ENCODE measurements around the gene TTC39A.

Gene TTC39A

GRCh38 chr1:51313961-51314777, 16.2 kb downstream of the TTC39A start:
- DNase-seq: peak; percentile 80

DNA sequence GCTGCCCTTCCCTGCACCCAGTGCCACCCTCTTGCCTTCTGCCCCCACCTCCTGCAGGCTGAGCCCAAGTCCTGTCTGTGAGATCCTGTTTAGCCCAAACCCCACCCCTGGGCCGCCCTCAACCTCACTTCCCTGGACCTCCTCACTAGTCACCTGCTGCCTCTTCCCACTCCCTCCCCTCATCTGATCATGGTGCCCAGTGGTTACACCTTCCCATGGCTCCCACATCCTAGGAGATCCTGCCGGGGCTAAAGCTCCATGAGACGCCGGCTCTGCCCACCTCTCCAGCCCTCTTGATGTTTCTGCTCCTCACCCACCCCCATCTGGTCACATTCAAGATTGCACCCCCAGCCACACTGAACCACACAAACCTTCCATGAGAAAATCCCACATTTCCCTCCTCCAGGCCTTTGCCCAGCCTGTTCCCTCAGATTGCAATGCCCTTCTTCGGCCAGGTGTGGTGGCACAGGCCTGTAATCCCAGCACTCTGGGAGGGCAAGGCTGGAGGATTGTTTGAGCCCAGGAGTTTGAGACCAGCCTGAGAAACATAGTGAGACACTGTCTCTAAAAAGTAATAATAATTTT, 17.0 kb downstream of the TTC39A start:
- DNase-seq: no peak

- no peak for DNase-seq
Measured at GRCh38 chr1:51312718-51313117, 17.6 kb downstream of the TTC39A start.

DNA sequence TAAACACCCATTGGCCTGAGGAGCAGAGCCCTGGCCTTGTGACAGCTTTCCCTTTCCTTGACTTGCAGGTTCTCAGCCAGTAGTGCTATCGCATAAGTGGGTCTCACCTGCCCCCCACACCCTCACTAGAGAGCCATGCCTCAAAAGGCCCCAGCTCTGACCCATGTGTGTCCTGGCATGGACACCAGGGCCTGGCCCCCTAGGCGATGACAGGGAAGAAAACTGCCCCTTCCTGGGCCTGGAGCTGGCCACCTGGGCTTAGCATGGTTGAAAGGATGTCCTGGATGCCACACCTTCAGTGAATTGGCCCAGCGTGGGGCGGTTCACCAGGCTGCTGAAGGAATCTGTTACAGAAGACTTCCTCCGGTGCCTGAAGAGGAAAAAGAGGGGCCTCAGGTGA, 18.5 kb downstream of the TTC39A start:
- no peak for DNase-seq

DNA sequence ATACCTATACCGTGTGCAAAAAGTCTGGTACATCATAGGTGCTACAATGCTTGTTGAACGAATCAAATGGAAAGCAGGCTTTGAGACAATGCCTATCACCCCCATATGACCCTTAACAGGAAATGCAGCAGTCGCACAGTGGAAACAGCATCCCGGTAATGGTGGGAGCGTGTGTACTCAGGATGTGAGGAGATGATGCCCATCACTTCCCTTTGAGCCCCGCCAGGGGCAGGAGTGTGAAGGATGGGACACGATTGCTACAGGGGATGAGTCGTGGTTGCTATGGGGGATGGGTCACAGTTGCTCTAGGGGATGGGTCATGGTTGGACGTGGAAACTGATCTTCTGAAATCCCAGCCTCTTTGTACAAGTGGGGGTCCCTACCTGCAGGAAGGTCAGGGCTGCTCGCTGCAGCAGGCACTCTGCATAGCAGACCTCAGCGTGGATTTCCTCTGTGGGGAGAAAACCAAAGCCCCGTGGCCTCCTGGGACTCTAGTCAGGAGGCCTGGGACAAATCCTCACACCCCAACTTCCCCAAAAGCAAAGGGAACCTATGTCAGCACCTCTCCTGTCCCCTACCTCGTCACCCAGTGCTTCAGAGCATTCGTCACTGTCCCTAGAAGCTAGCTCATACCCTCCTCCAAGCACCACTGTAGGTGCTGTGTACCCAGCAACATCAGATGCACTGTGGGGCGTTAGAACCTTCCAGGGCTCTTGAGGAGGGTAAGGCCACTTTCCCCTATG, 19.3 kb downstream of the TTC39A start:
- DNase-seq: no peak

DNA sequence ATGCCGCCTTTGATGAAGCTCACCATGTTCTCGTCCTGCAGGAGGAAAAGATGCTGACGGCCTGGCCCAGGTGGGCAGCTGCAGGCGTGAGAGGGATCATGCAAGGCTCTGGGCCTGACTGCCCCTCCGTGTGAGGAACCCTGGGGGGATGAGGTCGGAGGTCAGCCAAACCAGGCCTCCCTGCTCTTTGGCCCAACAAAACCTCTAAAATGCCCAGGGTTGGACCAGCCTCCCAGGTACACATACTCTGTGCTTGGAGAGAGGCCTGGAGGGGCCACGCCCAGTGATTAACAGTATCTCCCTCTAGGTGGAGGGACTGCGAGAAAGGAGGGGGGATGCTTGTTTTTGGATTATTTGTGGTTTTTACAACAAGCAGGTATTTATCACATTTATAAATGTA, 21.1 kb downstream of the TTC39A start:
- DNase-seq: no peak

- DNase-seq: no peak
Measured at GRCh38 chr1:51308636-51309035, 21.7 kb downstream of the TTC39A start.

DNA sequence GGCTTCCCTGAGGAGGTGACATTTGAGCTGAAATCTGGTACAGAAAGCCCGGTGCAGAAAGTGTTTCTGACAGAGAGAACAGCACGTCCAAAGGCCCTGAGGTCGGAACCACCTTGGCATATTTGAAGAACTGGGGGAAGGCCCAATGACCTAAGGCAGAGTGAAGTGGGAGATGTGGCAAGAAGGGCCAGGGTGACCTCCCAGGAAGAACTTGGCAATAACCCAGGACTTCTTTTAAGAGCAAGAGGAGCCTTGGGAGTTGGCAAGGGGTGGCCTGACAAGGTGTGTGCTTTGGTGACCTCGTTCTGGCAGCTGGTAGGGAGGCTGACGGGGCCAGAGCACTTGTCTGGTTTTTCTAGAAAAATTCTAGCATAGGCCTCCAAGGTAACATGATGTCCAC, 23.4 kb downstream of the TTC39A start:
- DNase-seq: no peak

- DNase-seq: no peak
Measured at GRCh38 chr1:51305371-51305823, 25.0 kb downstream of the TTC39A start.

DNA sequence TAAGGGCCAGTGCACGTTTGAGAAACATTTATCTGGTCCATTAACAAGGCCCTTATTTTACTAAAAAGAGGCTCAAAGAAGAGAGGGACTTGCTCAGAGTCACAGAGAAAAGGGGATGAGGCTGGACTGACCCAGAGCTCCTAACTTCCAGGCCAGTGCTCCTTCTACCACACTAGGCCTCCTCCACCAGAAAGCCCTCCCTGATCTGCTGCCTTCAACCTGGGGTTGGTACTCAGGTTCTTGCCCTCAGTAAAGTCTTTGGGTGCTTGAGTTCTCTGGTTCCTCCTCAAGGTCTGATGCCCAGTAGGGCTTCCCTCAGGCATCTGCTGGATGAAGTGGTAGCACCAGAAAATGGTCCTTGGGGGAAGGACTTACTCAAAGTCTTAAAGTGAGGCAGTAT, 26.0 kb downstream of the TTC39A start:
- DNase-seq: no peak

DNA sequence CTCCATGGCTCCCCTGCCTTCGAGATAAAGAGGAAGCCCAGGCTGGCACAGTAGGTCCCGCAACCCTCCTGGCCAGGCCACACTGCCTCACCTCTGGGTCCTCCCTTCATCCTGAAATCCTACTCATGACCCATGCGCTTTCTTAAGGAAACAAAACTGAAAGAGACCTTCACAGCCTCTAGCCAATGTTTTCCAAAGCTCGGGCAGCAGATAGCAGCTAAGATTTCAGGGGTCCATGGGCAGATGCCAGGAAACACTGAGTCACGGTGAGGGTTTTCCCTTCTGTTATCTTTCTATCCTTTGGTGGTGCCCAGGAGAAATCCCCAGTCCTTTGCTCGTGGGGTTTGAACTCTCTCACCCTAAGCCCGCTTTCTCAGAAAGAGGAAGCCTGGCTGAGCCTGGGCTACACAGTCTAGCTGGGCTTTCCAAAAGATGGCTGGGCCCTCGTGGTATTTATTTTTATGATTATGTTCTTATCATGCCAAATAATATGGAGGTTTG, 26.6 kb downstream of the TTC39A start:
- DNase-seq: no peak

- DNase-seq: no peak
Measured at GRCh38 chr1:51303315-51303714, 27.0 kb downstream of the TTC39A start.

DNA sequence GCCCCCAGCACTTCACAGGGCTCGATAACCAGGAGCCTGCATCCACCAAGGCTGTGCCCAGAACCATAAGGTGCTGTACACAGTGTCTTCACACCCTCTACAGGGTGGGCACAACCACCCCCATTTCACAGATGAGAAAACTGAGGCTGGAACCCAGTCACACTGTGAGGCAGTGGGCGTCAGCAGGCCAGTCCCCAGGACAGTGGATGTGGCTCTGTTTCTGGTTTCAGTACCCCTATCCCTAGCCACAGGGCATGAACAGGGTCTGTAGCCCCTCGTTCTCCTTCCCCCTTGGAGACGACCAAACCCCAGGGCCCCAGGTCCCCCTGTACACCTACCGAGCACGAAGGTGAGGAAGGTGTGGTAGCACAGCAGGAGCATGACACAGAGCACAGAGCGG, 27.6 kb downstream of the TTC39A start:
- no peak for DNase-seq

DNA sequence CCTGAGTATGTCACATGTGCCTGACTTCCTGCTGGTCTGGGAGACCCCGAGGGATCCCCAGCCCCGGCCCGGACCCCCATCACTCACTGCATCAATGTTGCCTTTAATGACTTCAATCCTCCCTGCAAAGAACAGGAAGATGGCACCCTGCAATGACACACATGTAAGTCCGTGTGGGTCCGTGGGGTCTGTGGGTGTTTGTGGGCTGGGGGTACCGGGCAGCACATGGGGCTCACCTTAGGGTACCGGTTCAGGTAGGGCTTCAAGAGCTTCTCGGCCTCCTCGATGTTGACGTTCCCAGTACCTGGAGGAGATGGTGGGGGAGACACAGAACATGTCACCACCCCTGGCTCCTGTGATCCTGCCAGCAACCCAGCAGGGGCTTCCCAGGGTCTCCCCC, 28.1 kb downstream of the TTC39A start:
- DNase-seq: no peak

DNA sequence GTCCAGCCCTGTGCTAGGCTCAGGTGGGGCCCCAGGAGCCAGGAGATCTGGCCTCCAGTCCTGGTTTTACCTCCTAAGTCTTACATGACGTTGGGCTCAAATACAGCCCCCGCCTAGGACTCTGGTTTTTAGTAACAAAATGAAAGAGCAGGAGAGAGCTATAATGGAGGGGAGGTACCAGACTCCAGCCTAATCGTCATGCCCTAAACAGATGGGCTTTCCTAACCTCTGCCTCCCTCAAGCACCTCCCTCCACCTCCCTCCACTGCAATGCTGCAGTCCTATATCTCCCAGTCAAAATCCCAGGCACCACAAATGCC, 28.6 kb downstream of the TTC39A start:
- no peak for DNase-seq

GRCh38 chr1:51301152-51301843, 29.1 kb downstream of the TTC39A start:
- DNase-seq: no peak

GRCh38 chr1:51299981-51300670, 30.2 kb downstream of the TTC39A start:
- no peak for DNase-seq

DNA sequence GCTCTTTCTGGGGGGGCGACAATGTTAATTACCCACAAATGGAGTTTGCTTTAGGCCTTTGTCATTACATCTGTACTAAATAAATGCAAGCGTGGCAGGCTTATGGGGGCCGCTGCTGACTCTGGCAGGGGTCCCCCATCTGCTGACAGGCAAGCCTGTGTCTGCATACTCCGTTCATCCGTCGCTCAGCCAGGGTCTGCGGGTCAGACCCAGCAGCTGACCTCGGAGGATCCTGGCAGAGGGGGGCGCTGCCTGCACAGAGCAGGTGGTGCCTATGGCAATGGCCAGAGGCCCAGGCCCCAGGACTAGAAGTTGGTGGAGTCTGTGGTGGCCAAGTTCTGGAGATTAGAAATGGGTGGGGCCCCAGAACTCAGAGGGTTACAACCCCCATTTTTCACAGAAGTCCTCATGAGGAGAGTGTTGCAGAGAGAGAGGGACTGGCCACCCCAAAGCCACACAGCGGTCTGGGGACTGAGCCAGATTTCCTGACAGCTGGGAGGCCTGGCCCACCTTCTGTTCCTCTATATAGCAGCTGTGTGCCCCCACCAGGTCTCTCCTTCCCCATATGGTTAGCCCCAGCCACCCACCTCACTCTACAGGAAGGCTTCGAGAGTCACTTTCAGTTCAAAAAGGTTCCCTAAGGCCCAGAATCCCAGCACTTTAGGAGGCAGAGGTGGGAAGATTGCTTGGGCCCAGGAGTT, 31.0 kb downstream of the TTC39A start:
- DNase-seq: no peak

DNA sequence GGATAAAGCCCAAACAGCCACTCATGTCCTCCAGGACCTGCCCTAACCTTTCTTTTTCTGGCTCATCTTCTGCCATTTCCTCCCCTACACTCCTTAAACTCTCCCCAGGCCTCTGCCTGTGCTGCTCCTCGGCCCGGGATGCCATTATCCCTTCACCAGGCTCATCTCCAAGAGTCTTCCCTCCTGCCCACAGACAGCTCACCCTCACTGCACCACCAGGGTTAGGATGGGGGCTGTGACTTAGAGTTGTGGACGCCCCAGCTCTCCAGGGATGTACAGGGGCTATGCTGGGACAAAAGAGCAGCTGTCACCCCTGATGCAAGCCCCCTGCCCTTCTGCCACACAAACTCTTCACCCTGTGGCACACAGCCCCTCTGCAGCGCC, 32.0 kb downstream of the TTC39A start:
- DNase-seq: no peak

DNA sequence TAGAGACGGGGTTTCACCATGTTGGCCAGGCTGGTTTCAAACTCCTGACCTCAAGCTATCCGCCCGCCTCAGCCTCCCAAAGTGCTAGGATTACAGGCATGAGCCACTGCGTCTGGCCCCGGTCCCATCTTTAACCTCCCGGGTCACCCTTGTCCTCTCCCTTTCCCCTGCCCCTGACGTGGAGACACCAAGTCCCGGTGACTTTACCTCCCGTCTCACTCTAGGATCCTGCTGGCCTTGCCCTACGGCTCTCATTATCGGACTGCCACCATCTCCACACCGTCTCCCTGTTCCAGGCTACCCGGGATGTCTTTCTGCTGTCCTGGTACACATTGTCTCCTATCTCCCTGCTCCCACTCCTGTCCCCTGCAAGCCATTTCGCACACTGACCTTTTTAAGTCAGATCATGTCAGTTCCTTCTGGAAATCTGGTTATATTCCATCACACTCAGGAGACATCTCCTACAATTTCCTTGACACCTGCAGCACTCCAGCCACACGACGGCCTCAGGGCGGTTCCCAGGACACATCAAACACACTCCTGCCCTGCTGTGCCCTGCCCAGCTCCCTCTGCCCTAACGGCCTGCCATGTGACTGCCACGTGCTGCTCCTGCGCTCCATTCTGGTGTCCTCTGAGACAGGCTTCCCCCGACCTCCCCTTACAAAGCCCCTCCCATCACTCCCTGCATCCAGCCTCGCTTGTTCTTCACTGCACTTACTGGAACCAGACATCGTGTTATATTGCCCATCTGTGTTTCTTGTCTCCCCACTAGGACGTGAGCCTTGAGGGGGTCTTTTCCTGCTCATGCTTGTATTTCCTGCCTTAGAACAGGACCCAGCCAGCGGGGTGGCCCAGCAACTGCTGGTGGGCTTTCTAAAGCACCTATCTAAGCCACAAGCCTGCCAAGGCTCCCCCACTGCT, 32.7 kb downstream of the TTC39A start:
- no peak for DNase-seq
